GM21360 (cell line): ENCODE data around the gene NF2.

Source experiments
- ATAC-seq: cut with Tn5 transposase; IDR thresholded peaks from one replicate; pipeline ENCODE4 v1.9.1; 2021; ENCODE audit warnings: mild to moderate bottlenecking, moderate library complexity; ENCODE audit not compliant: unreplicated experiment

The NF2 gene

DNA sequence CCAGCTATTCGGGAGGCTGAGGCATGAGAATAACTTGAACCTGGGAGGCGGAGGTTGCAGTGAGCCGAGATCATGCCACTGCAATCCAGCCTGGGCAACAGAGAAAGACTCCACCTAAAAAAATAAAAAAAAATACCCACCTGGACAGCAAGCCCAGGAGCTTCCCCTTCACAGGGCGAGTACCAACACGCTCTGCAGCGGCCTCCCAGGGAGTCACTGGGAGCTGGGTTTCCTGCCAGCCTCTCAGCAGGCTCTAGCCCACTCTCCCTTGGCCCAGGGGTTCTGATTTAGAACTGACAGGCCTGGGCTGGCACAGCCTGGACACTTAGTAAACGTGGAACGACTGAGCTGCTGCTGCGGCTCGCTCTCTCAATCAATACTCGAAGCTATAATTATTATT lies 114.4 kb downstream of the NF2 start:
- ATAC-seq: no peak

DNA sequence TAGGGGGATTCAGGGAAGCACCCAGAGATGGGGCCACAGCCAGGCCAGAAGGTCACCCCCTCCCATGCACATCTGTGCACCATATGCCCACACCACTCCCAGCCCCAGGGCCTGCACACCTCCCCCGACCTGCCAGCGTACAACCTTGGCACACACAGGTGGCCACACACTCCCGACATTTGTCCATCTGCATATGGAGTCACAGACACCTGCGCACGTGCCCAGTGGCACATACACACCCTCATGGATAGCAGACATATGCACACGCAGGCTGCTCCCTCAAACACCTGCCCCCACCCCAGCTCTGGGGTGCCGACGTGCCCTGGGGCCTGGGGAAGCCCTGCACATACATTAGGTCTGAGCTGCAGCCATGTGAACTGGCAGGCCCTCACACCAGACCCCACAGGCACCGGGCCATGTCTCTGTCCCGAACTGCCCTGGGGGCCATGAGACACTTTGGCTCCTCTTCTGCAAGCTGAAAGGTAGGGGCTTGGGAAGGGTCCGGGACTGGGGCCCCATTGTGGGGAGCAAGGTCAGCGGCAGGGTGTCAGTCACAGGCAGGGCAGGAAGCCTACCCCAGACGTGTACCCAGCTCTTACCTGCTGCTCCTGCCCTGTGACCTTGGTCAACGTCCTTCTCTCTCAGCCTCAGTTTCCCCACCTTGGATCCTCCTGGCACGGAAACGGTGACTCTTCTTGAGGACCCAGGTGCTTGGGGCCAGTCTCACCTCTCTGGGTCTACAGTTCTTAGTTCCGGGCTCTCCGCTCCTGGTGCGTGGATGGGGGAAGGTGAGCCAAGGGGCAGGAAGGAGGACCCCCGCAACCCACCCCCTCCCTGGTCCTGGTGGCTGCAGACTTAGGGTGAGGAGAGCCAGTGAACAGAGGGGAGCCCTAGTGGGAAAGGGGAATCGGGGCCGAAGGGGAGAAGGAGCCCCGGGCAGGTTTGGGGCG lies 115.8 kb downstream of the NF2 start:
- no peak for ATAC-seq

DNA sequence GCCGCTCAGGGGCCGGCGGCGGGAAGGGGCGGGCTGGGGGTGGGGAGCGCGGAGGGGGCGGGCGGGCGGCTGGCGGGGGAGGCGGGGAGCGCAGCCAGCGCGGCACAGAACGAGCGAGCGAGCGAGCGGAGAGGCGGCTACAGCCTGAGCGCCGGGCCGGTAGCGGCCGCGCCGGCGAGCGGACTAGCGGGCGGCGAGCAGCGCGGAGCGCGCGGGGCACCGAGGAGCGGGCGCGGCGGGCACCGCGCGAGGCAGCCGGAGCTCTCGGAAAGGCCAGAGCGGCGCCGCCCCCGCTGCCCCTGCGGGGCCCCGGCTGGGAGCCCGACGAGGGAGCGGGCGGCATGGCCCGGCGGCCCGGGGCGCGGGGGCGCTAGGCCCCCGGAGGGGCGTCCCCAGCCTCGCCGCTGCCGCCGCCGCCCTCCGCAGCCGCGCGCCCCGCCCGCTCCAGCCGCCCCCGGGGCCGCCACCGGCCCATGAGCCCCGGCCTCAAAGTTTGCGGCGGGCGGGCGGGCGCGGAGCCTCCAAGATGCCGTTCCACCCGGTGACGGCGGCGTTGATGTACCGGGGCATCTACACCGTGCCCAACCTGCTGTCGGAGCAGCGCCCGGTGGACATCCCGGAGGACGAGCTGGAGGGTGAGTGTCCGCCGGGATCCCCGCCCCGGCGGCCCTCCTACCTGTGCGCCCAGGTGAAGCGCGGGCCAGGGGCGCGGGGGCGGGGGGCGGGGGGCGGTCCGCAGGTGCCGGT lies 116.6 kb downstream of the NF2 start, which contains the start of gene CABP7:
CABP7 (plus strand) TSS at position 105 of the 747 bp plus-strand sequence; CDS start at position 527, 422 bp downstream.
- no peak for ATAC-seq

DNA sequence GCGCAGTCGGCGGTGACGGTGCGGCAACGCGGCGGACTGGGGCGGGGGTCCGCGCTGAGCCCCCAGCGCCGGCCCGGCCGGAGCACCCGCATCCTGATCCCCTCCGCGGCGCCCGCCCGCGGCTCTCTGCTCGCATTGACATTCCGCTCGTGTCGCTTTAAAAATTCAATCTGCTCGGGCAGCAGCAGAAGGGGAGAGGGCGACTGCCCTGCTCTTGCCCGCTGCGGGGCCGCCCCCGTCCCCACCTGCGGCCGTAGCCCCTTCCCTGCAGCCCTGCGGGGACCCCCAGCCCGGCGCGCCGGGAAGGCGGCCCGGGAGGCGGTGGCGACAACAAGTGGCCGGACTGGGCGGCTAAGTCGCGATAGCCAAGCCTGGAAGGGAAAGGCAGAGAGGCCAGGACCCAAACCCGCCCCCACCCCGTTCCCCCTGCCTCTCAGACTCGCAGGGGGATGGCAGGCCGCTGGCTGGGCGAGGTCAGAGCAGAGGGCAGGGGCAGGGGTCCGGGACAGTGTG lies 117.4 kb downstream of the NF2 start:
- ATAC-seq: no peak

DNA sequence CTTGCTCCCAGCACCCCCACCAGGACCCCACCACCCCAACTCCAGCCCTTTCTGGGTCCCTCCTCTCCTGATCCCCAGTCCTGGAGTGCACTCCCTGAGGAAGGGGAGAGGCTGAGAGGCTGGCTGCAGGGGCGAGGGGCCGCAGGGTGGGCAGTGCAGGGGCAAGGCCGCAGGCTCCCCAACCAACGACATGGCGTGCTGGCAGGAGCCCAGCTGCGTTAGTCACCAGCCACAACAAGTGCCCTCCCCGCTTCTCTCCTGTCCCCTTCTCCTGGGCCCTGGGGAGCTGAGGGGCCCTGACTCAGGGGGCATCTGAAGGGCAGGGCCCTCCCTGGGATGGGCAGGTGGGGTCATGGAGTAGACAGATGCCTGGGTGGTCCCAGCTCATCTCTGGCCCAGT lies 118.7 kb downstream of the NF2 start:
- no peak for ATAC-seq

DNA sequence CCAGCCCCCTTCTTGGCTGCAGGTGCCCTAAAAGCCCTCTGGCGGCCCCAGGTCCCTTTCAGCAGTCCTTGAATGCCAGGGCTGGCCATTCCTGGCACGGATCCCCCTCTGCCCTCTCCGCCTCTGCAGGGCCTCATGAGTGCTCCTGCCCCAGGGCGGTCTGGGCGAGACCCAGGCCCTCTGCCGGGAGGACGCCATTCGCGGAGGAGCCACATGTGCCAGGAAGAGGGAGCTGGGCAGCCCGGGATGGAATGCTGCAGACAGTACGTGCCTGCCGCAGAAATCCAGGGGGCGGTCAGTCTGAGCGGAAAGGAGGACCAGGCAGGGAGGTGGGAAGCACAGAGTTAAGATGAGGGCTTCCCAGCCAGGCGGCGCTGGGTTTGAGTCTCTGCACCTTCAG lies 119.2 kb downstream of the NF2 start:
- ATAC-seq: no peak

DNA sequence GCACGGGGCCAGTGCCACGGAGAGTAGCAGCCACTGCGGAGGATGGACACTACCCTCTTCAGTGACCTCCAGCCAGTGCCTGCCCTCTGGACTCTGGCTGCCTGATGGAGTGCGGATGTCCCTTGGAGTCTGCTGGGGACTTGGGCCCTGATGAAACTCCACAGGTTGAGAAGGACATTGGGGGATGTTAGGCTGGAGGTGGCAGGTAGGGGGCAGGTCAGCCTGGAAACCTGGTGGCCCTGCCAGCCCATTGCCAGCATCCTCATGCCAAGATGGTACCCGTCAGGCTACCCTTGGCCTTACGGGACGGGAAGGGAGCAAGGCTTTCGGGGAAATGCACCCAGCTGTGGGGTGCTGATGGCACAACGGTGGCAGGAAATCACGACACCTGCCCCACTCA lies 120.3 kb downstream of the NF2 start:
- no peak for ATAC-seq

DNA sequence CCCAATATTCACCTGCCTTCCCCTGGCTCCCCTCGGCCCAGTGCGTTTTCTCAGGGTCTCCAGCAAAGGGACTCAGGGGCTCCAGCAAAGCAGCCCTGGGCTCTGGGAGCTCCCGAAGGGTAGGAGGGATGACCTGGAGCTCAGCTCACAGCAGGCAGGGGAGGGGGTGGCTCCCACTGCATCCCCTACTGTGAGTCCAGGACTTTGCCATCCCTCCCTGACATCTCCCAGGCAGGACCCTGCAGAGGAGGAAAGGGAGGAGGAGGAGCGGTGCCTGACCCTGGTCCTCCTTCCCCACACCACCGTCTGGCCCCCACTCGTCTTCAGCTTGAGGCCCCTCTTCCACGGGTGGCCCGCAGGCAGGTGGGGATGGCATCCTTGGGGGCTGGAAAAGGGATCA lies 121.4 kb downstream of the NF2 start:
- no peak for ATAC-seq

DNA sequence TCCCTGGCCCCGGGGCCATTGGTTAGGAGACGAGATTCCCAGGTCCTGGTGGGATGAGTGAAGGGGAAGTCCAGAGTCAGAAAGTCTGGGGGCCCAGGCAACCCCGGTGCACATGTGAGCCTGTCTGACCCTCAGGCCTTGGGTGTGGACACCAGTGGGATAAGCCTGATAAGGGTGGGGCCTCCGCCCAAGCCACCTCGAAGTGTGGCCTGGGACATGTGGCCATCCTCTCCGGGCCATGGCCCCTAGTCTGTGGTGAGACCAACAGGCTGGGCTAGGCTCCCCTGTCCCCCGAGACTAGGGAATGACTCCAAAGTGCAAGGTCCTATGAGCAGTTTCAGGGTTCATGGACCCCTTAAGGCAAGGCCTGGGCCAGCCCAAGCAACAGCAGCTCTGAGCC lies 122.7 kb downstream of the NF2 start:
- ATAC-seq: no peak

DNA sequence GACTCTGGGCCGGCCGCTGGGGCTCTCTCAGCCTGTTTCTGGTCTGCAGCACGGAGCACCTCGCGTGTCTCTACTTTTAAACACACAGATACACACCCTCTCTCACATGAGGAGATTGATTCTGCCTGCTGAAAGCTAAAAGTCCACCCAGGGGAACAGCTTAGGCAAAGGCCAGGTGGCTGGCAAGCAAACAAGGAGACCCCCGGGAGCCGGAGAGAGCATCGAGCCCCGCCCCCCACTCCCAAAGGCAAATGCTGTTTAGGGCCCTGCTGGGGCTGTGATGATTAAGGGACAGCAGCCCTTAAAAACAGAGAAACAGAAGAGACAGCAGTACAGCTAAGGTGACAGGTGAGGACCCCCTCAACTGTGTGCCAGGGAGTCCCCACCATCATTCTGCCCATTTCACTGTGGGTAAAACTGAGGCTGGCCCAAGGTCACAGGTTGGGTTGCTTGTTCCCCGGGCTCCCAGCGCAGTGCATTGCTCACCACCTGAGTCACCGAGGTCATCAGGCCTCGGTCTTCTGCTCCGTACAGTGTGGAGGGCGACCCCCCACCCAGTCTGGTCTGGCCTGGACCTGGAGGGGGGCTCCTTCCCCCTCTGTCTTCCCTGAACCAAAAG lies 123.2 kb downstream of the NF2 start:
- ATAC-seq: no peak

DNA sequence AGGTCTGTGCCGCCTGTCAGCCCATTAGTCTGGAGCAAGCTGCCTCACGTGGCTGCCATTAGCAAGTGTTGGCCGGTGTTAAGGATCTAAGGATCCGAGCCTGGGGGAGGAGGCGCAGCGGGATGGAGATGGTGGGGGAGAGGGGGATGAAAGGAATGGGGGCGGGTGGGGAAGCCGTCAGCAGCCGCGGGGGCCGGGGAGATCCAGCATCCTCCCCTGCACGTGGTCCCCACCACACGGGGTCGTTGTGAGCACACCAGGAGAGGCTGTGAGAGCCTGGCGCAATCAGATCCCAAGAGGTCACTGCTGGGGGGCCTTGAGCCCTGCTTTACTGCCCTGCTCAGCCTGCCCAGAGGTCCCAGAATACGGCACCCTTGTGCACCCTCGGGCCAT lies 123.7 kb downstream of the NF2 start:
- ATAC-seq: no peak

DNA sequence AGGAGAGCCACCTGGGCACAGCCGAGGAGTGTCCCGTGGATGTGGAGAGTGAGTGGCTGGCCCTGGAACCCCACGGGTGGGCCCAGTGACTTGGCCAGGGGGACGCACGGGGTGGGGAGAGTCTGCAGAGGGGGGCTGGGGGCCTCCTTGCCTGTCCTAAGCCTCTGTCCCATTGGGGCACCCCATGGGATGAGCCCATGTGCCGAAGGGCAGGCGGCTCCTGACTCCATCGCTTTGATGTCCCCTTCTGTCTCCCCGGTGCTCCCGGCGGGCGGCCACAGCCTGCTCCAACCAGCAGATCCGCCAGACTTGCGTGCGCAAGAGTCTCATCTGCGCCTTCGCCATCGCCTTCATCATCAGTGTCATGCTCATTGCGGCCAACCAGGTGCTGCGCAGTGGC lies 125.7 kb downstream of the NF2 start:
- no peak for ATAC-seq

DNA sequence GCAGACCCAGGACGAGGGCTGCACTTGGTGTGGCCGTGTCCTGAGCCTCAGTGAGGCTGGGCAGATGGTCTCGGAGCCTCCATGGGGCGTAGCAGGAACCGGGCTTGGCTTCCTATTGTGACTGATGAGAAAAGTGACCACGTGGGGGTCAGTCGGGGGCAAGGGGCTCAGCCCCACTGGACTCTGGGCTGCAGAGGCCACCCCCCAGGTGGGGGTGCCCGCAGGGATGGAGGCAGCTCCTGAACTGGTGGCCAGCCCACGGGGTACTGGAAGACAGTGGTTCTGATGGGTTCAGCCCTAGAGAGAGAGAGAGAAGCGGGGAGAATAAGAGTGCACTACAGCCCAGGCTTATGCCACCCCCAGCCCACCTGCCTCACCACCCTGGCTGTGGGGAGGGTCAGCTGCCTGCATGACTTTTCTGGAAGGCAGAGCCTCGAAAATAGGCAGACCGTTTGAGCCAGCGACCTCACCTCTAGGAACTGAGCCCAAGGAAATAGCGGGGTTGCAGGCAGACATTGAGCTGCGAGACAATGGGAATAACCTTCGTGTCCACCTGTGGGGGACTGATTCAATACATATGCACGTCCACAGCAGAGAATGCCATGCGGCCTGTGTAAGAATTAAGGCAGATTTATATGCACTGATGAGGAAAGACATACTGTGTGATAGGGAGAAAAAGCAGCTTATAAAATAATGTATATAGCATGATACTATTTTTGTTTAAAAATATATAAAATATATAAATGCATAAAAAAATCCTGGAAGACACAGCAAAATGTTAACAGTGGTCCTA lies 127.8 kb downstream of the NF2 start:
- ATAC-seq: no peak

DNA sequence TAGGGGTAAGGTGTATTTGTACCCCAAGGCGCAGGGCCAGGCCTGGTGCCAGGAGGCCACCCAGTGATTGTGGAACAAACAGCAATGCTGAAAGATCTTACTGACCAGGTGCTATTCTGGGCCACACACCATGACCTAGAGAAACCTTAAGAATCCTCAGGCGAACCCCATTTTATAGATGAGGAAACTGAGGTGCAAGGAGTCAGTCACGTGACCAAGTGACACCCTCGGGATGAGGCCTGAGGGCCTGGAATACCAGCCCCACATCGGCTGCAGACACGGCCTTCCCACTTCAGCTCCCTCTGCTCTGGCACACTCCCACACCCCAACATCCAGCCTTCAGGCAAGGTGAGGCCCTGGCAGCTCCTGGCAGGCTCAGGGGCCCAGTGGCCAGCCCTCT lies 129.4 kb downstream of the NF2 start:
- ATAC-seq: no peak

DNA sequence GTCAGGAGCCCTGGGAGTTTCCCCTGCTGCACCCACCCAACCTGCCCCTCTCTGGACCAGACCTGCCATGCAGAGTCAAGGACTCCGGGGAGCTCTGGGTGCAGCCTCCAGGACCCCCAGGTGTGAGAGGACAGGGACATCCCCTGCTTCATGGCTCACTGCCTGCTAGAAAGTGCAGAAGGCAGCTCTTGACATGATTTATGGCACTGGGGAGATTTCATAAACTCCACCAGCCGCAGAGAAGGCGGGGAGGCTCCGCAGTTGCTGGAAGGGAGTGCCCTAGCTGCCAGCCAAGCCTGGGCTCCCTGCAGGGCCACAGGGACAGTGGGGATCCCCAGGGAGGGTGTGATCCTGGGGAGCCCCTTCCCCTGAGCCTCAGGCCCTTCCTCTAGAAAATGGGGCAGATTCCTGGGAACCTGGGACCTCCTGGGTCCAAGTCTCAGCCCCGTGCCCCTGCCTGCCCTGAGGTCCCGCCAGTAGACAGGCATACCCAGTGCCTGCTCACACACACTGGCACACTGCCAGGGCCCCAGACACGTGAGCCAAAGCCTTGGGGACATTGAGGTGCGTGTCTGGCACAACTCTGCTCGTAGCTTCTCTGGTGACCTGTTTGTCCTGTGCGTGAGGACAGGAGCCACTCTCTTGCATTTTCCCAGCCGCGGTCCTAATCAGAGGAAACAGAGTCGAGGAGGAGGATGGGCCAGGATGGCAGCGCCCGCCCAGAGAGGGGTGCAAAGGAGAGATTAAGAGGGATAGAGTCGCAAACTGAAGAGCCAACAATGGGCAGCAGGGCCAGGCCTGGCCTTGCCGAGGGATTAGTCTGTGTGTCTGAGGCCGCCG lies 130.1 kb downstream of the NF2 start:
- ATAC-seq: no peak

DNA sequence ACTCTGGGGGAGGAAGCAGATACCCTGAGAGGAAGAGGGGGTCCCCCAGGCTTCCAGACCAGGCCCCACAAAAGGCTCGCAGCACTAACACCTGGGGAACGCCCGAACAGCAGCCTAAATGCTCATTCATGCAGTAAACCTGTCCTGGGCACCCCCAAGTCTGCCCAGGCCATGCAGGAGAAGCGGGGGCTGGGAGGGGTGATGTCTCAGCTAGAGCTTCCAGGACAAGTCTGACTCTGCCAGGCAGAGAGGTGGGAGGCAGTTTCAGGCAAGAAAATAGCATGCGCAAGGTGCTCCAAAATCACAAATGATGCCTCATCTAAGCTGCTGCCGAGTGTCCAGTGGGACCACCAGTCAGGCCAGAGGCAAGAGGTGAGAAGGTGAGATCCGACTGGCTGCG lies 131.0 kb downstream of the NF2 start:
- ATAC-seq: no peak

DNA sequence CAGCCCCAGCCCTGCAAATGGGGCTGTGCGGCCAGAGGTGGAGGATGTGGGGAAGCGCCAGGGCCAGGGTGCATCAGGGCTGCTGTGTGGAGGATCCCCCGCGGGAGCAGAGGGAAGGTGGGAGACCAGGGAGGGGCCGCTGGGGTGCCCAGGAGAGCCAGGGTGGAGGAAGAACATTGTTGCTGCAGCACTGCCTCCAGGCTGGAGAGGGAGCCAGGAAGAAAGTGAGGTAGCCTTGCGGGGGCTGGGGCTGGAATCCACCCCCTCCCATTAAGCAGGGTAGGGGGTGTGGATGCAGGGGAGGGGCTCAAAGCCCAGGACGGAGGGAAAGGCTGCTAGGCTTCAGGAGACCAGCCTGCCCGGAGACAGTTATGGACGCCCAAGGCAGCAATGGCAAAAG lies 131.4 kb downstream of the NF2 start:
- ATAC-seq: no peak

DNA sequence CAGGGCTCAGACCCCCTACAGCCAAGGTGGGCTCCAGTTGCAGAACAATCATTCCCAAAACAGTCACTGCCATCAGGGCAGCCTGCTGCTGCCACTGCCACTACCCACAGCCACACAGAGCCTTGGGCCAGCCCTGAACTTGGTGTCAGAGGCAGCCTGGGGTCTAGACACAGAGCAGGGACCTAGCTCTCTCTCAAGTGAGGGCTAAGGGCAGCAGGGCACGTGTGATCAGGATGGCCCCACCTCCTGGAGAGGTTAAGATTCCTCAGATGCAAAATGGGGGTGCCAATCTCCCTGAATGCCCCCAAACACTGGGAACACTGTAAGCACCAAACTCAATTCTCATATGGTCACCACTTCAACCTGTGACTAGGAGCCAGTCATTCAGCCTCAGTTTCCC lies 132.0 kb downstream of the NF2 start:
- ATAC-seq: no peak

DNA sequence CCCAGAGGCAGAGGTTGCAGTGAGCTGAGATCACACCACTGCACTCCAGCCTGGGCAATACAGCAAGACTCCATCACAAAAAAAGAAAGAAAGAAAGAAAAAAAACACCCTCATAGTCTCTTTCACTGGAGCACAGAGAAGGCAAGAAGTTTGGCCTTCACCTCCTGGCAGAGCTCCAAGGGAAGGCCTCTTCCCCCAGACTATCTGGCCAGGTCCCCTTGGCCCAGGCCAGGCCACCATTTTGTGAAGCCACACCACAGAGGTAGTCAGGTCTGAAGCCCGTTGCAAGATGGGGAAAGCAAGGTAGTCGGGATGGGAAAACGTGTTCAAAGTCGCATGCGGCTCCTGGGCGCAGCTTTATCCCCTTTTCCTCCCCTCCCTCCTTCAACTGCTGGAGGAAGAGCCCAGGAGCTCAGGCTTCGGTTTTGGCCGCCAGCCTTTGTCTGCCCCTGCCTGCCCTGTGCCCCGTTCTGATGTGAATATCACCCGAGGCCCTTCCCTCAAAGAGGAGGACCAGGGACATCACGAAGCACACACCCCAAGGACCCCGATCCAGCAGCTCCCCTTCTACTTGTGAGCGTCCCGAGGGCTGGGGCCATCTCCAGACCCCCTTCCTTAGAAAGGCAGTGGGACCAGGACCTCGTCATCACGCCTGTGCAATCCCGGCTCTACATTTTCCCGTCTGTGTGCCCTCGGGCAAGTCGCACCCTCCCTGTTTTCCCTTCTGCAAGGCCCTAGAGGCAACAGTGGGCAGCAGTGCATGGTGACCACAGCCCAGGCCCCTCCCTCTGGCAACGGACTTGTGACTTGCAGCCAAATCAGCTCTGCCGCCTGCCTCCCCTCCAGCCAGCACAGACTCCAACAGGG lies 134.1 kb downstream of the NF2 start:
- ATAC-seq: no peak
